Central memory CD8-positive, alpha-beta T cell (primary cell): ENCODE measurements around the gene MYL5.

ENCODE experiments used
- ATAC-seq: fragments of 150-1000 bp; cut with Tn5 transposase; replicated peaks from 2 replicates; pipeline ENCODE4 v1.10.0; 2022; ENCODE audit warnings: mild to moderate bottlenecking, moderate FRiP score, moderate number of reproducible peaks; ENCODE audit not compliant: poor library complexity, severe bottlenecking; ENCODE audit errors: extremely low read depth
- DNase-seq, 2 donors: peaks; one replicate each; pipeline ENCODE4 v3.0.0; 2021; ENCODE audit warnings: low spot score in 2 of 2
- H3K27ac Mint-ChIP-seq: one replicate; pipeline ENCODE4 v1.8.0; 2022; ENCODE audit warnings: low read depth, mild to moderate bottlenecking, moderate library complexity, mixed read lengths
- H3K27me3 Mint-ChIP-seq: one replicate; pipeline ENCODE4 v1.8.0; 2022; ENCODE audit warnings: mixed read lengths
- H3K36me3 Mint-ChIP-seq: one replicate; pipeline ENCODE4 v1.8.0; 2022; ENCODE audit warnings: mild to moderate bottlenecking, moderate library complexity, mixed read lengths; ENCODE audit not compliant: insufficient read depth
- H3K4me1 Mint-ChIP-seq: one replicate; pipeline ENCODE4 v1.8.0; 2022; ENCODE audit warnings: mixed read lengths
- H3K4me3 Mint-ChIP-seq: one replicate; pipeline ENCODE4 v1.8.0; 2022; ENCODE audit warnings: mild to moderate bottlenecking, moderate library complexity, mixed read lengths
- H3K9me3 Mint-ChIP-seq: one replicate; pipeline ENCODE4 v1.8.0; 2022; ENCODE audit warnings: mixed read lengths

Gene MYL5

DNA sequence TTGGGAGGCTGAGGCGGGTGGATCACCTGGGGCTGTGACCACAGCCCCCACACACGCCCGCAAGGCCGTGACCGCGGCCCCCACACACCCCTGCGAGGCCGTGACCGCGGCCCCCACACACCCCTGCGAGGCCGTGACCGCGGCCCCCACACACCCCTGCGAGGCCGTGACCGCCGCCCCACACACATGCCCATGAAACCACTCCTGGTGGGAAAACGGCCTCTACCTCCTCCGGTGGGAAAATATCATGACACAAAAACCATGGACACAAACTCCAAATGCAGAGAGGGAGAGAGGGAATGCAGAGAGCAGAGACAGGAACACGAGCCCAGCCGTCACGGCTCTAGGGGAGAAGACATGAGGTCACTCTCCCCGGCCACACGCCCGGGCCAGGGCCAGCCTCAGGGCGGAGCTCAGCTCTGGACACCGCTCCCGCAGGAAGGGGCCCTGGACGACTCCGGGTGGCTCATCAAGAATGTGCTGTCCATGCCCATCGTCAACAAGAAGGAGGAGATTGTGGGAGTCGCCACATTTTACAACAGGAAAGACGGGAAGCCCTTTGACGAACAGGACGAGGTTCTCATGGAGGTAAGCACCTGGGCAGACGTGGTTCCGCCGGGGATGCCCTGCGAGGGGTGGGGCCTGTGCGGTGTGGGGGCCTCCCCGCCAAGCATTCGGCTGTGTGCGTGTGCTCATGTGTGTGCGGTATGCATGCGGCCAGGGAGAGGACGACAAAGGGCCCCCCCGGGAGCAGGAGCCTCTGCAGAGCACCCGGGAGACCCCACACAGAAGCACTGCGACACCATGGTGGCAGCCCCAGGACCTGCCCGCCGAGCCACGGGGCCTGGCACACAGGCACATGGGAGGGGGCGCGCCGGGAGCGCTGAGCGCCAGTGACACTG is 17.7 kb upstream of the MYL5 start:
- ATAC-seq (no peak), DNase-seq (no peak)
- Mint-ChIP-seq H3K36me3 (no peaks in the 10 kb centered on the region), H3K27me3 (no peaks in the 10 kb centered on the region), H3K27ac (no peak overlapping the region), H3K4me3 (no peak overlapping the region), H3K4me1 (no peaks in the 10 kb centered on the region), H3K9me3 (no peaks in the 10 kb centered on the region)

DNA sequence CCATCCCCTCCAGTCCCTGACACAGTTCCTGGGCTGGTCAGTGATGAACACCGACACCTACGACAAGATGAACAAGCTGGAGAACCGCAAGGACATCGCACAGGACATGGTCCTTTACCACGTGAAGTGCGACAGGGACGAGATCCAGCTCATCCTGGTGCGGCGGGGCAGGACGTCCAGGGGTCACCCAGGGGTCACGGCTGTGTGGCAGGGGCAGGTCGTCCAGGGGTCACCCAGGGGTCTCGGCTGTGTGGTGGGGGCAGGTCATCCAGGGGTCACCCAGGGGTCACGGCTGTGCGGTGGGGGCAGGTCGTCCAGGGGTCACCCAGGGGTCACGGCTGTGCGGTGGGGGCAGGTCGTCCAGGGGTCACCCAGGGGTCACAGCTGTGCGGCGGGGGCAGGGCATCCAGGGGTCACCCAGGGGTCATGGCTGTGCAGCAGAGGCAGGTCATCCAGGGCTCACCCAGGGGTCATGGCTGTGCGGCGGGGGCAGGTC is 17.0 kb upstream of the MYL5 start:
- Mint-ChIP-seq H3K27me3 (no peaks in the 10 kb centered on the region), H3K4me3 (no peak overlapping the region), H3K4me1 (no peaks in the 10 kb centered on the region), H3K36me3 (no peaks in the 10 kb centered on the region), H3K27ac (no peak overlapping the region), H3K9me3 (no peaks in the 10 kb centered on the region)
- ATAC-seq (no peak), DNase-seq (no peak)

DNA sequence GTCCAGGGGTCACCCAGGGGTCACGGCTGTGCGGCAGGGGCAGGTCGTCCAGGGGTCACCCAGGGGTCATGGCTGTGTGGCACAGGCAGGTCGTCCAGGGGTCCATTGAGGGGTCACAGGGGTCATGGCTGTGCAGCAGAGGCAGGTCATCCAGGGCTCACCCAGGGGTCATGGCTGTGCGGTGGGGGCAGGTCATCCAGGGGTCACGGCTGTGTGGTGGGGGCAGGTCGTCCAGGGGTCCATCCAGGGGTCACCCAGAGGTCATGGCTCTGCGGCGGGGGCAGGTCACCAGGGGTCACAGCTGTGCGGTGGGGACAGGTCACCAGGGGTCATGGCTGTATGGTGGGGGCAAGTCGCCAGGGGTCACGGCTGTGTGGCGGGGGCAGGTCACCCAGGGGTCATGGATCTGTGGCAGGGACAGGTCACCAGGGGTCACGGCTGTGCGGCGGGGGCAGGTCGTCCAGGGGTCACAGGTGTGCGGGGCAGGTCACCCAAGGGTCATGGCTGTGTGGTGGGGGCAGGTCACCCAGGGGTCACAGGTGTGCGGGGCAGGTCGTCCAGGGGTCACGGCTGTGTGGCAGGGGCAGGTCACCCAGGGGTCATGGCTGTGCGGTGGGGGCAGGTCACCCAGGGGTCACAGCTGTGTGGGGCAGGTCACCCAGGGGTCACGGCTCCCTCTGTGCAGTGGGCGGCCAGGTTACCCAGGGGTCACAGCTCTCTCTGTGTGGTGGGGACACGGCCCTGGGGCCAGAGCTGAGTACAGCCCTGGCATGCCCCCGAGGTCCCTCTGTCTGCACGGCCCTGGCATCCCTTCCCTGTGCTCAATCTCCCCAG is 16.3 kb upstream of the MYL5 start:
- no peak for ATAC-seq
- Mint-ChIP-seq H3K4me1 (no peaks in the 10 kb centered on the region), H3K4me3 (no peak overlapping the region), H3K27ac (no peak overlapping the region), H3K9me3 (no peaks in the 10 kb centered on the region), H3K36me3 (peaks cover under 1% of the 10 kb centered on the region), H3K27me3 (no peaks in the 10 kb centered on the region)
- DNase-seq, result no peak

DNA sequence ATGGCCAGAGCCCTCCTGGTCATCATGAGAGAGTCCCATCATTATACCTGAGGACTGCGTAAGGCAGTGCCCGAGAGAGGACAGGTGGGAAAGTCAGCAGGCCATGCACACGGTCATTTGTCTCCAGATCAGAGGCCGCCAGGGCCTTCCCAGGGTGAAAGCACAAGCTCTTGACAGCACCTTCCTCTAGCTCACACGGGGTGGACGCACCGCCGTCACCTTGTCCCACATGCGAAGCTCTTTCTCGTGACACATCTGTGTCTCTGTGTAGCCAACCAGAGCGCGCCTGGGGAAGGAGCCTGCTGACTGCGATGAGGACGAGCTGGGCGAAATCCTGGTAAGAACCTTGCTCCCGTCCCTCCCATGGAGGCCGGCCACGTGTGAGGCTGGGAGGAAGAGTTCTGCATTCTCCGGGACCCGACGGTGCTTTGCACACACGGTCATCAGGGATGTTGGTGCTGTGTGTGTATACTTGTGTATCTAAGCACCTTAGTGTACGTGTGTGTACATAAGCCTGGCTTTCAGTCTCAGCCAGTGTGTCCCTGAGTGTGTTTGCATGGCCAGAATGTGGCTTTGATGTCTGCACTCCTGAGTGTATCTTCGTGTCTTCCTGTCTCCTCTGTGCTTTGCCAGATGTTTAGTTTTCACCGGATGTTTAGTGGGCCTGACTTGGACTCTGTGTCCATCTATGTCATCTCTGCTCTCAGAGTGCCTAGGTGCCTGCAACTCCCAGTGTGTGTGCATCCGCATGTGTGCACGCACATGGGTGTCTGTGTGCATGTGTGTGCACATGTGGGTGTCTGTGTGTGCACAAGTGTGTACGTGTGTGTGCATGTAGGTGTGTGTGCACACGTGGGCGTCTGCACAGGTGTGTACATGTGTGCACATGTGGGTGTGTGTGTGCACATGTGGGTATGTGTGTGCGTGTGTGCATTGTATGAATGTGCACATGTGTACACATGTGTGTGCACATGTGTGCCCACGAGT is 15.4 kb upstream of the MYL5 start:
- Mint-ChIP-seq H3K27ac (no peak overlapping the region), H3K9me3 (no peaks in the 10 kb centered on the region), H3K36me3 (peaks cover 2% of the 10 kb centered on the region), H3K4me3 (no peak overlapping the region), H3K27me3 (no peaks in the 10 kb centered on the region), H3K4me1 (no peaks in the 10 kb centered on the region)
- ATAC-seq (no peak), DNase-seq (no peak)

DNA sequence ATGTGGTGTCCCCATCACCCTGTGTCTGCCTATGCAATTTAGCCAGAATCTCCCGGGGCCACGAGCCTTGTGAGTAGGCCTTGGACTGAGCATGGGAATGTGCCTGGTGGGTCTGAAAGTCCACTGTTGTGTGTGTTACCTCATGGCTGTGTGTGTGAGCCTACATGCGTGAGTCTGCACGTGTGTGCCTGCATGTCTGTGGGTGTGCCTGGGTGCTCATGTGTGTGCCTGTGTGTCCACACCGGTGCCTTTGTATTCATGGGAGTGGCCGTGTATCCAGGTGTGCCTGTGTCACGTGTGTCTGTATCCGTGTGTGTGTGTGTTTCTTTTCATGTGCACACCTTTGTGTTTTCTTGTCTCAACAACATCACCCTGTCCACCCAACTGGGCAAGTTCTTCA is 14.5 kb upstream of the MYL5 start:
- no peaks in the 10 kb centered on the region for H3K27me3 Mint-ChIP-seq
- ATAC-seq, result no peak
- H3K4me1 Mint-ChIP-seq, result no peaks in the 10 kb centered on the region
- H3K9me3 Mint-ChIP-seq, result no peaks in the 10 kb centered on the region
- no peak for DNase-seq
- H3K36me3 Mint-ChIP-seq, result peaks cover 2% of the 10 kb centered on the region
- no peak overlapping the region for H3K27ac Mint-ChIP-seq
- no peak overlapping the region for H3K4me3 Mint-ChIP-seq

DNA sequence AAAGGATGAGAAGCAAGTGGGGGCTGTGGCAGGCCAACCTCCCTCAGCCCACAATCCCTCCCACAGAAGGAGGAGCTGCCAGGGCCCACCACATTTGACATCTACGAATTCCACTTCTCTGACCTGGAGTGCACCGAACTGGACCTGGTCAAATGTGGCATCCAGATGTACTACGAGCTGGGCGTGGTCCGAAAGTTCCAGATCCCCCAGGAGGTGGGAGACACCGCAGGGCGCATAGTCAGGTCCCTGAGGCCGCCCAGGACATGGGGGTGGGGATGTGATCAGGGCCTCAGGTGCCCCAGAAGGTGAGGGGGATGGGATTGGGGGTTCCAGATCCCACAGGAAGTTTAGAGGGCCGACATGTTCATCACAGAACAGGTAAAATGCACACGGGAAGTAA is 13.9 kb upstream of the MYL5 start:
- Mint-ChIP-seq H3K9me3 (no peaks in the 10 kb centered on the region), H3K36me3 (peaks cover 2% of the 10 kb centered on the region), H3K27me3 (no peaks in the 10 kb centered on the region), H3K4me3 (no peak overlapping the region), H3K4me1 (peaks cover 2% of the 10 kb centered on the region), H3K27ac (no peak overlapping the region)
- DNase-seq (no peak), ATAC-seq (no peak)

DNA sequence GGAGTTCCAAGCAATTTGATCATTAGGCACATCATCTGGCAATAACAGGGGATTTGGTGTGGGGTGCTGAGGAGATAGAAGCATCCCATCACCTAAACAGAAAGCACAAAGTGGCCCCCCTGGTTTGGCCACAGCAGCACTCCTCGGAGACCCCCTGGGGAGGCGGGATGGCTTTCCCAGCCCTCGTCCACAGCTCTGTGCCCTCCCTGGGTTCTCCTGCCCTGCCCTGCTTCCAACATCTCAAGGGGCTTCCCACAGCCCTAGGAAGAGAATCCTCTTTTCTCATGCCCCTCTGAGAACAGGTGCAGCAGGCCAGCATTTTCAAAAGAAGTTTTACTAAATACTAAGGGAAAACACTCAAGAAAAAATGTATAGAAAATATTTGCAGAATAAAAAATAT is 13.1 kb upstream of the MYL5 start:
- no peak for DNase-seq
- Mint-ChIP-seq H3K4me3 (no peak overlapping the region), H3K27me3 (no peaks in the 10 kb centered on the region), H3K4me1 (peaks cover 5% of the 10 kb centered on the region), H3K27ac (no peak overlapping the region), H3K36me3 (peaks cover 2% of the 10 kb centered on the region), H3K9me3 (no peaks in the 10 kb centered on the region)
- no peak for ATAC-seq

DNA sequence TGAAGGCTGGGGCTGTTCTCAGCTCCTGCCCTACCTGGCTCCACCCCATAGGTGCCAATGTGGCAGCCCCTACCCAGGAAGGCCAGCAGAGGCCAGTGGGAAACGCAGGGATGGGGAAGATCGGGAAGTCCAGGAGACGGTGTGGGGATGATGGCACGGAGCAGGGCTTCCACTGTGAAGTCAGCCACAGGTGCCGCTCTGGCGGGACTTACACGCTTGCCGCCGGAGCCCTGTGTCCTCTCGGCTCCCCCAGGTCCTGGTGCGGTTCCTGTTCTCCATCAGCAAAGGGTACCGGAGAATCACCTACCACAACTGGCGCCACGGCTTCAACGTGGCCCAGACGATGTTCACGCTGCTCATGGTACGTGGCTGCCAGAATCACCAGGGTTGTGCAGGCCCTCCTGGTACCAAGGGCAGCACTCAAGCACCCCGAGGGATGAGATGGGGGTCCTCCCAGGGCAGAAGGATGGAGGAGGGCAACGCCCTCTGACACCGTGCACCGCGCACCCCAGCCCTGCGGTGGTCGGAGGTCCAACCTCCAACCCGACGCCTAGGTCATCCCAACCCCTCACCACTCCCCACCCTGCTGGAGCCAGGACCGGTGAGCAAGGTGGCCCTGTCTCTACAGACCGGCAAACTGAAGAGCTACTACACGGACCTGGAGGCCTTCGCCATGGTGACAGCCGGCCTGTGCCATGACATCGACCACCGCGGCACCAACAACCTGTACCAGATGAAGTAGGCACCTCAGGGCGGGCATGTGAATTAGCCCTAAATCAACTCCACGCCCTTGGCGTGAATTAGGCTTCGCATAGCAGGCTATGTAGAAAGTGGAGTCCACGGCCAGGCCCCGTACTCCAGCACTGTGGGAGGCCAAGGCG is 12.2 kb upstream of the MYL5 start:
- Mint-ChIP-seq H3K27ac (peak overlapping the region; percentile 57), H3K36me3 (peaks cover 2% of the 10 kb centered on the region), H3K27me3 (no peaks in the 10 kb centered on the region), H3K4me3 (peak overlapping the region; percentile 80), H3K9me3 (no peaks in the 10 kb centered on the region), H3K4me1 (peaks cover 5% of the 10 kb centered on the region)
- ATAC-seq (no peak), DNase-seq (no peak)

DNA sequence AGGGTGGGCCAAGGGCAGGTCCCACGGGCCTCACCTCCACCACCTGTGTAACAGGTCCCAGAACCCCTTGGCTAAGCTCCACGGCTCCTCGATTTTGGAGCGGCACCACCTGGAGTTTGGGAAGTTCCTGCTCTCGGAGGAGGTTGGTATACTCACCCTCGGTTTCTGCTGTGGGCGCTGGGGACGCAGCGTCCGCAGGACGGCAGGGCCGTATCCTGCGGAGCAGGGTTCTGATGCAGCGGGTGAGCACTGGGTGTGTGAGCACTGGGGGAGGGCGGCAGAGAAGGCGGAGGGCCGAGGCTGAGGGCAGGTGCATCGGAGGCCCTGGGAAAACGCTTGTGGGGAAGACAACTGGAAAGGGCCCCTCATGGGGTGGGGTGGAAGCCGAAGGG is 11.3 kb upstream of the MYL5 start:
- Mint-ChIP-seq H3K36me3 (peaks cover 2% of the 10 kb centered on the region), H3K9me3 (no peaks in the 10 kb centered on the region), H3K4me1 (peaks cover 5% of the 10 kb centered on the region), H3K27me3 (no peaks in the 10 kb centered on the region), H3K4me3 (peak overlapping the region; percentile 80), H3K27ac (peak overlapping the region; percentile 57)
- DNase-seq, result no peak
- ATAC-seq, result no peak

DNA sequence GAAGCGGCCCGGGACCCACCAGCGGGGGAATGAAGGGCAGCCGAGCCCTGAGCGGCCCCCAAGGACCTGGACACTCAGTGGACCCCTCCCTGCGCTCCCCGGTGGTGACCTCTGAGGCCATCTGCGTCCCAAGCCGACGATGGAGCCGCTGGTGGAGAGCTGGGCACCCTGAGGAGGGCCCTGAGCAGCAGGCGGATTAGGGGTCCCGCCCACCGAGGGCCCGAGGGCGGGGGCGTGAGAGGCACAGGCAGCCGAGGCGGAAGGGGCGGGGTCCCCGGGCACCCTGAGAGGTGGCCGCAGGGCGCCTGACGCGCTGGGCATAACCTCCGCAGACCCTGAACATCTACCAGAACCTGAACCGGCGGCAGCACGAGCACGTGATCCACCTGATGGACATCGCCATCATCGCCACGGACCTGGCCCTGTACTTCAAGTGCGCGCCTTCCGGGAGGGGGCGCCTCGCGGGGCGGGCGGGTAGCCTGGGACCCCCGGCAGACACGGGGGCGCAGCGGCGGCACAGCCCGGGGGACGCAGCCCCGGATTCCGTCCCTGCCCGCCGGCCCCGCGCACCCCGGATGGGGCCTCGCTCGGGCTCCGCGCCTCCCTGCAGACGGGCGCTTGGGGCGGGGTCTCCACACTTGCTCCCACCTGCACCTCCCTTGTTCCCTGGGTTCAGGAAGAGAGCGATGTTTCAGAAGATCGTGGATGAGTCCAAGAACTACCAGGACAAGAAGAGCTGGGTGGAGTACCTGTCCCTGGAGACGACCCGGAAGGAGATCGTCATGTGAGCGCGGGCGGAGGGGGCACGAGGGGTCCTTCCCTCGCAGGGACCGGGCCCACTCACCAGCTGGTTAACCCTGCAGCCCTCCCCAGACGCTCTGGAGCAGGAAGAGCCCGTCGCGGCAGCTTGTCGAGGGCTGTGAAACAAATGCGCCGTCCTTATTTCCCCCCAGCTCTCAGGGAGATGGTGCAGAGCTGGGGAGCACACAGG is 10.6 kb upstream of the MYL5 start:
- H3K27me3 Mint-ChIP-seq, result no peaks in the 10 kb centered on the region
- H3K27ac Mint-ChIP-seq, result peak overlapping the region; percentile 57
- H3K4me3 Mint-ChIP-seq, result peak overlapping the region; percentile 80
- DNase-seq (peak; percentile 53 to 58), ATAC-seq (peak; percentile 88)
- peaks cover 2% of the 10 kb centered on the region for H3K36me3 Mint-ChIP-seq
- peaks cover 5% of the 10 kb centered on the region for H3K4me1 Mint-ChIP-seq
- H3K9me3 Mint-ChIP-seq, result no peaks in the 10 kb centered on the region
